Measurements from ENCODE around the gene ZFYVE21. TPM values are rescaled to one million over a fixed set of nuclear protein-coding genes. Genes with fewer than 3 reads are reported as not detected.

The ZFYVE21 gene
- total RNA-seq, 1 experiment from 2014 or later, result 31.3 TPM

- RAD21 ChIA-PET (ENCODE audit: low non-redundant PET in 1 of 2, low total read pairs in 2 of 2, uncharacterized antibody in 2 of 2, unreplicated experiment in 2 of 2), result no interaction called here
- no TSS peak for BruUV-seq (replicated peaks)
- no peak overlapping the region for H2AFZ ChIP-seq (ENCODE audit: low read depth, low read length, poor library complexity, severe bottlenecking)
- no peak overlapping the region for H3K4me2 ChIP-seq (ENCODE audit: low read length)
- no peaks in the 10 kb centered on the region for H3K27me3 ChIP-seq (ENCODE audit: insufficient read depth, low read length)
- DNase-seq (ENCODE audit: low read depth, low spot score), result no peak
- POLR2A ChIA-PET, result no interaction called here
- intact Hi-C loops (cut with micrococcal nuclease), result no loop called here
- H3K9ac ChIP-seq (ENCODE audit: low read length), result no peak overlapping the region
- CTCF ChIA-PET, result no interaction called here
- H3K27ac ChIP-seq (ENCODE audit: low read depth, low read length), result no peak overlapping the region
- H3K36me3 ChIP-seq (ENCODE audit: control insufficient read depth in 1 of 2, insufficient read depth in 2 of 2, low read length in 2 of 2), result no peaks in the 10 kb centered on the region
- no peaks in the 10 kb centered on the region for H4K20me1 ChIP-seq (ENCODE audit: insufficient read depth)
- H3K4me3 ChIP-seq (replicated peaks in 1 of 2; ENCODE audit: low read depth in 1 of 2, low read length in 2 of 2), result no peak overlapping the region
- no peaks in the 10 kb centered on the region for H3K9me2 ChIP-seq (ENCODE audit: insufficient read depth)
- peaks cover 81% of the 10 kb centered on the region for H3K79me2 ChIP-seq (ENCODE audit: insufficient read depth, low read length)
- H3K4me1 ChIP-seq (ENCODE audit: control insufficient read depth in 1 of 2, insufficient read depth in 2 of 2, low read length in 2 of 2), result peaks cover 29 to 52% of the 10 kb centered on the region in 2 experiments
- H3K9me3 ChIP-seq (ENCODE audit: control insufficient read depth in 1 of 2, insufficient read depth in 1 of 2, low read depth in 1 of 2, low read length in 2 of 2), result no peaks in the 10 kb centered on the region
- no peak for TF ChIP-seq POLR2AphosphoS5 (IDR thresholded peaks at IDR 0.05; ENCODE audit: low read depth, low read length)
- TF ChIP-seq CBX3 (IDR thresholded peaks at IDR 0.05; ENCODE audit: low read depth), result no peak
- TF ChIP-seq TCF7L2 (IDR thresholded peaks at IDR 0.05; ENCODE audit: borderline replicate concordance, extremely low read depth, insufficient read depth, insufficient read length), result no peak
- no peak for TF ChIP-seq EGR1 (IDR thresholded peaks at IDR 0.05; ENCODE audit: low read depth)
- TF ChIP-seq SIN3A (IDR thresholded peaks at IDR 0.05; ENCODE audit: low read depth), result no peak
- no peak for TF ChIP-seq FOSL1 (IDR thresholded peaks at IDR 0.05; ENCODE audit: low read depth)
- no peak for TF ChIP-seq YY1 (IDR thresholded peaks at IDR 0.05; ENCODE audit: extremely low read depth, insufficient replicate concordance, low read depth, low read length)
- no peak for TF ChIP-seq ELF1 (IDR thresholded peaks at IDR 0.05; ENCODE audit: borderline replicate concordance, low read depth)
- ATAC-seq, result no peak
These were observed 3.0 kb downstream of the ZFYVE21 start for GRCh38 chr14:103718572-103718971.

- H3K27ac ChIP-seq (ENCODE audit: low read depth, low read length), result no peak overlapping the region
- intact Hi-C loops (cut with micrococcal nuclease), result no loop called here
- no peak for TF ChIP-seq EZH2 (IDR thresholded peaks at IDR 0.05)
- TF ChIP-seq, protein P1, sequence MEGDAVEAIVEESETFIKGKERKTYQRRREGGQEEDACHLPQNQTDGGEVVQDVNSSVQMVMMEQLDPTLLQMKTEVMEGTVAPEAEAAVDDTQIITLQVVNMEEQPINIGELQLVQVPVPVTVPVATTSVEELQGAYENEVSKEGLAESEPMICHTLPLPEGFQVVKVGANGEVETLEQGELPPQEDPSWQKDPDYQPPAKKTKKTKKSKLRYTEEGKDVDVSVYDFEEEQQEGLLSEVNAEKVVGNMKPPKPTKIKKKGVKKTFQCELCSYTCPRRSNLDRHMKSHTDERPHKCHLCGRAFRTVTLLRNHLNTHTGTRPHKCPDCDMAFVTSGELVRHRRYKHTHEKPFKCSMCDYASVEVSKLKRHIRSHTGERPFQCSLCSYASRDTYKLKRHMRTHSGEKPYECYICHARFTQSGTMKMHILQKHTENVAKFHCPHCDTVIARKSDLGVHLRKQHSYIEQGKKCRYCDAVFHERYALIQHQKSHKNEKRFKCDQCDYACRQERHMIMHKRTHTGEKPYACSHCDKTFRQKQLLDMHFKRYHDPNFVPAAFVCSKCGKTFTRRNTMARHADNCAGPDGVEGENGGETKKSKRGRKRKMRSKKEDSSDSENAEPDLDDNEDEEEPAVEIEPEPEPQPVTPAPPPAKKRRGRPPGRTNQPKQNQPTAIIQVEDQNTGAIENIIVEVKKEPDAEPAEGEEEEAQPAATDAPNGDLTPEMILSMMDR (IDR thresholded peaks at IDR 0.05 in 2 of 3, conservative IDR thresholded peaks at IDR 0.05 in 1 of 3; ENCODE audit: borderline replicate concordance in 1 of 3, insufficient read depth in 1 of 3, low read depth in 2 of 3, low read length in 2 of 3), result no peak
- TF ChIP-seq POLR2AphosphoS5 (IDR thresholded peaks at IDR 0.05; ENCODE audit: low read depth, low read length), result no peak
- TF ChIP-seq CBX3 (IDR thresholded peaks at IDR 0.05; ENCODE audit: low read depth), result no peak
- no peak for TF ChIP-seq SP1 (IDR thresholded peaks at IDR 0.05; ENCODE audit: low read depth)
- no peak for TF ChIP-seq EZH2phosphoT487 (IDR thresholded peaks at IDR 0.05; ENCODE audit: borderline replicate concordance)
- no peak for TF ChIP-seq CEBPB (IDR thresholded peaks at IDR 0.05; ENCODE audit: low read depth)
- no peak for TF ChIP-seq YY1 (IDR thresholded peaks at IDR 0.05; ENCODE audit: extremely low read depth, insufficient replicate concordance, low read depth, low read length)
- TF ChIP-seq, protein P2, sequence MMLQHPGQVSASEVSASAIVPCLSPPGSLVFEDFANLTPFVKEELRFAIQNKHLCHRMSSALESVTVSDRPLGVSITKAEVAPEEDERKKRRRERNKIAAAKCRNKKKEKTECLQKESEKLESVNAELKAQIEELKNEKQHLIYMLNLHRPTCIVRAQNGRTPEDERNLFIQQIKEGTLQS (IDR thresholded peaks at IDR 0.05), result no peak
- no peak for TF ChIP-seq TCF7L2 (IDR thresholded peaks at IDR 0.05; ENCODE audit: borderline replicate concordance, extremely low read depth, insufficient read depth, insufficient read length)
- no peak for TF ChIP-seq SIN3A (IDR thresholded peaks at IDR 0.05; ENCODE audit: low read depth)
- TF ChIP-seq ZNF274 (IDR thresholded peaks at IDR 0.05; ENCODE audit: low read depth, low read length), result no peak
- TF ChIP-seq ZBTB33 (IDR thresholded peaks at IDR 0.05; ENCODE audit: extremely low read depth, insufficient replicate concordance, low read length), result no peak
- TF ChIP-seq MAX (IDR thresholded peaks at IDR 0.05), result no peak
These were observed 4.1 kb downstream of the ZFYVE21 start for GRCh38 chr14:103719751-103720150.

More at GRCh38 chr14:103719751-103720150, 4.1 kb downstream of the ZFYVE21 start:
- no peak overlapping the region for H3K4me3 ChIP-seq (replicated peaks in 1 of 2; ENCODE audit: low read depth in 1 of 2, low read length in 2 of 2)
- no TSS peak for BruUV-seq (replicated peaks)
- peaks cover 75% of the 10 kb centered on the region for H3K79me2 ChIP-seq (ENCODE audit: insufficient read depth, low read length)
- H3K36me3 ChIP-seq (ENCODE audit: control insufficient read depth in 1 of 2, insufficient read depth in 2 of 2, low read length in 2 of 2), result no peaks in the 10 kb centered on the region
- H3K9ac ChIP-seq (ENCODE audit: low read length), result no peak overlapping the region
- ChIA-PET CTCF (no interaction called here), POLR2A (no interaction called here), RAD21 (ENCODE audit: low non-redundant PET in 1 of 2, low total read pairs in 2 of 2, uncharacterized antibody in 2 of 2, unreplicated experiment in 2 of 2) (no interaction called here)
- no peaks in the 10 kb centered on the region for H3K9me3 ChIP-seq (ENCODE audit: control insufficient read depth in 1 of 2, insufficient read depth in 1 of 2, low read depth in 1 of 2, low read length in 2 of 2)
- ATAC-seq (no peak), DNase-seq (ENCODE audit: low read depth, low spot score) (no peak)
- no peaks in the 10 kb centered on the region for H4K20me1 ChIP-seq (ENCODE audit: insufficient read depth)
- H2AFZ ChIP-seq (ENCODE audit: low read depth, low read length, poor library complexity, severe bottlenecking), result no peak overlapping the region
- H3K9me2 ChIP-seq (ENCODE audit: insufficient read depth), result no peaks in the 10 kb centered on the region
- H3K27me3 ChIP-seq (ENCODE audit: insufficient read depth, low read length), result no peaks in the 10 kb centered on the region
- H3K4me1 ChIP-seq (ENCODE audit: control insufficient read depth in 1 of 2, insufficient read depth in 2 of 2, low read length in 2 of 2), result peaks cover 23 to 42% of the 10 kb centered on the region in 2 experiments
- H3K4me2 ChIP-seq (ENCODE audit: low read length), result no peak overlapping the region
